Measurements from ENCODE around the gene NXPE3. TPM values are rescaled to one million over a fixed set of nuclear protein-coding genes. Genes with fewer than 3 reads are reported as not detected.

The NXPE3 gene
- total RNA-seq, 1 donor from 2014 or later, result 12.5 TPM

- Mint-ChIP-seq H3K4me3 (no peak overlapping the region), H3K27ac (no peak overlapping the region), H3K9me3 (no peaks in the 10 kb centered on the region), H3K4me1 (ENCODE audit: unreplicated experiment) (no peaks in the 10 kb centered on the region), H3K36me3 (peaks cover 36% of the 10 kb centered on the region), H3K27me3 (no peaks in the 10 kb centered on the region)
- no peak for TF ChIP-seq CTCF (conservative IDR thresholded peaks at IDR 0.05)
- no peak for DNase-seq (ENCODE audit: extremely low spot score, unreplicated experiment)
Measured at GRCh38 chr3:101796077-101796680, 17.2 kb downstream of the NXPE3 start.

GRCh38 chr3:101801174-101801573, 22.2 kb downstream of the NXPE3 start:
- Mint-ChIP-seq H3K27me3 (no peaks in the 10 kb centered on the region), H3K36me3 (peaks cover 13% of the 10 kb centered on the region), H3K4me1 (ENCODE audit: unreplicated experiment) (peaks cover 3% of the 10 kb centered on the region), H3K4me3 (no peak overlapping the region), H3K27ac (no peak overlapping the region), H3K9me3 (no peaks in the 10 kb centered on the region)
- TF ChIP-seq CTCF (conservative IDR thresholded peaks at IDR 0.05), result no peak
- no peak for DNase-seq (ENCODE audit: extremely low spot score, unreplicated experiment)

- Mint-ChIP-seq H3K4me1 (ENCODE audit: unreplicated experiment) (peaks cover 3% of the 10 kb centered on the region), H3K27ac (no peak overlapping the region), H3K27me3 (no peaks in the 10 kb centered on the region), H3K36me3 (peaks cover 9% of the 10 kb centered on the region), H3K4me3 (no peak overlapping the region), H3K9me3 (no peaks in the 10 kb centered on the region)
- DNase-seq (ENCODE audit: extremely low spot score, unreplicated experiment), result no peak
- TF ChIP-seq CTCF (conservative IDR thresholded peaks at IDR 0.05), result no peak
Measured at GRCh38 chr3:101802179-101802578, 23.2 kb downstream of the NXPE3 start.

- Mint-ChIP-seq H3K36me3 (peaks cover 9% of the 10 kb centered on the region), H3K9me3 (no peaks in the 10 kb centered on the region), H3K4me3 (no peak overlapping the region), H3K27ac (no peak overlapping the region), H3K4me1 (ENCODE audit: unreplicated experiment) (peaks cover 3% of the 10 kb centered on the region), H3K27me3 (no peaks in the 10 kb centered on the region)
- peak; percentile 94 for TF ChIP-seq CTCF (conservative IDR thresholded peaks at IDR 0.05)
- no peak for DNase-seq (ENCODE audit: extremely low spot score, unreplicated experiment)
Measured at GRCh38 chr3:101803173-101803782, 24.3 kb downstream of the NXPE3 start.

GRCh38 chr3:101803939-101804338, 24.9 kb downstream of the NXPE3 start:
- TF ChIP-seq CTCF (conservative IDR thresholded peaks at IDR 0.05), result no peak
- Mint-ChIP-seq H3K27me3 (no peaks in the 10 kb centered on the region), H3K27ac (no peak overlapping the region), H3K9me3 (no peaks in the 10 kb centered on the region), H3K4me3 (no peak overlapping the region), H3K4me1 (ENCODE audit: unreplicated experiment) (peaks cover 5% of the 10 kb centered on the region), H3K36me3 (peaks cover 9% of the 10 kb centered on the region)
- DNase-seq (ENCODE audit: extremely low spot score, unreplicated experiment), result no peak
